Loucy (cell line): Measurements from ENCODE around the gene HMX2.

Experiments
- CTCF ChIP-seq: fragments of 200-600 bp; sonication (generic); conservative IDR thresholded peaks from 2 replicates; pipeline ENCODE4 v1.5.1; 2014; ENCODE audit warnings: mild to moderate bottlenecking, antibody characterized with exemption, low read length
- EZH2phosphoT487 ChIP-seq: fragments of 200-600 bp; IDR thresholded peaks from 2 replicates; pipeline ENCODE4 v1.6.1; 2018; ENCODE audit warnings: antibody characterized with exemption, mild to moderate bottlenecking, moderate library complexity, borderline replicate concordance

- TF ChIP-seq CTCF: no peak
- no peak for TF ChIP-seq EZH2phosphoT487
These were observed 46.1 kb downstream of the HMX2 start for GRCh38 chr10:123194056-123194455.
